Neural progenitor cell (in vitro differentiated cells): Measurements from ENCODE around the gene ZSCAN30. TPM values are rescaled to one million over a fixed set of nuclear protein-coding genes. Genes with fewer than 3 reads are reported as not detected.

Experiments
- DNase-seq: peaks from one replicate; pipeline ENCODE4 v3.0.0-alpha.2; 2016; ENCODE audit warnings: low spot score
- H2AFZ ChIP-seq: fragments of 200-600 bp; sonication (generic); replicated peaks from 2 replicates; pipeline ENCODE4 v1.6.1; 2016; ENCODE audit warnings: antibody characterized with exemption
- H3F3A ChIP-seq: fragments of 200-600 bp; sonication (generic); 2 replicates; pipeline ENCODE4 v1.6.1; 2016; ENCODE audit warnings: antibody characterized with exemption, low read depth
- H3K27ac ChIP-seq: fragments of 200-600 bp; sonication (generic); 2 replicates; pipeline ENCODE4 v1.5.1; 2016; ENCODE audit warnings: mild to moderate bottlenecking
- H3K27me3 ChIP-seq: fragments of 200-600 bp; sonication (generic); 2 replicates; pipeline ENCODE4 v1.6.1; 2016; ENCODE audit warnings: mild to moderate bottlenecking, moderate library complexity
- H3K36me3 ChIP-seq: fragments of 200-600 bp; sonication (generic); 2 replicates; pipeline ENCODE4 v1.5.1; 2016
- H3K4me1 ChIP-seq: fragments of 200-600 bp; sonication (generic); 2 replicates; pipeline ENCODE4 v1.6.1; 2016; ENCODE audit warnings: mixed run types
- H3K4me2 ChIP-seq: fragments of 200-600 bp; sonication (generic); 2 replicates; pipeline ENCODE4 v1.6.1; 2016
- H3K4me3 ChIP-seq: fragments of 200-600 bp; sonication (generic); 2 replicates; pipeline ENCODE4 v1.5.1; 2016
- H3K79me2 ChIP-seq: fragments of 200-600 bp; sonication (generic); 2 replicates; pipeline ENCODE4 v1.6.1; 2016; ENCODE audit warnings: low read depth
- H3K9ac ChIP-seq: fragments of 200-600 bp; sonication (generic); 2 replicates; pipeline ENCODE4 v1.6.1; 2016
- H3K9me3 ChIP-seq: fragments of 200-600 bp; sonication (generic); 2 replicates; pipeline ENCODE4 v1.5.1; 2016; ENCODE audit warnings: low read depth
- H4K20me1 ChIP-seq: fragments of 200-600 bp; sonication (generic); 2 replicates; pipeline ENCODE4 v1.6.1; 2016; ENCODE audit warnings: low read depth
- H3K27ac Mint-ChIP-seq: 3 replicates; pipeline ENCODE4 v1.8.0; 2021; ENCODE audit warnings: mixed read lengths
- H3K27me3 Mint-ChIP-seq: 2 replicates; pipeline ENCODE4 v1.8.0; 2022; ENCODE audit warnings: low read depth, mild to moderate bottlenecking, inconsistent platforms, moderate library complexity, mixed read lengths; ENCODE audit not compliant: insufficient read depth
- H3K36me3 Mint-ChIP-seq: 3 replicates; pipeline ENCODE4 v1.8.0; 2021; ENCODE audit warnings: mixed read lengths
- H3K4me1 Mint-ChIP-seq: 3 replicates; pipeline ENCODE4 v1.8.0; 2021; ENCODE audit warnings: mixed read lengths
- H3K4me3 Mint-ChIP-seq: 3 replicates; pipeline ENCODE4 v1.8.0; 2021; ENCODE audit warnings: mild to moderate bottlenecking, moderate library complexity, mixed read lengths
- H3K9me3 Mint-ChIP-seq: 3 replicates; pipeline ENCODE4 v1.8.0; 2020; ENCODE audit warnings: mixed read lengths
- EZH2 ChIP-seq: fragments of 200-600 bp; sonication (generic); IDR thresholded peaks from 2 replicates; pipeline ENCODE4 v1.6.1; 2017; ENCODE audit warnings: antibody characterized with exemption, mild to moderate bottlenecking, moderate library complexity
- EZH2phosphoT487 ChIP-seq: fragments of 200-600 bp; sonication (generic); IDR thresholded peaks from 2 replicates; pipeline ENCODE4 v1.6.1; 2017; ENCODE audit warnings: antibody characterized with exemption
- total RNA-seq: library from RNA; depleted of rRNA; stranded (reverse); fragments of >200 nt; gene quantifications from 2 replicates; pipeline ENCODE4 v1.2.3, GENCODE V29; 2015; ENCODE audit warnings: low replicate concordance
- TF ChIP-seq, protein P1 (sequence below): fragments of 200-600 bp; sonication (generic); IDR thresholded peaks from 2 replicates; pipeline ENCODE4 v1.5.1; 2017; ENCODE audit warnings: antibody characterized with exemption, mild to moderate bottlenecking

Gene ZSCAN30
- total RNA-seq, 1 donor from 2014 or later = 21.7 TPM

DNA sequence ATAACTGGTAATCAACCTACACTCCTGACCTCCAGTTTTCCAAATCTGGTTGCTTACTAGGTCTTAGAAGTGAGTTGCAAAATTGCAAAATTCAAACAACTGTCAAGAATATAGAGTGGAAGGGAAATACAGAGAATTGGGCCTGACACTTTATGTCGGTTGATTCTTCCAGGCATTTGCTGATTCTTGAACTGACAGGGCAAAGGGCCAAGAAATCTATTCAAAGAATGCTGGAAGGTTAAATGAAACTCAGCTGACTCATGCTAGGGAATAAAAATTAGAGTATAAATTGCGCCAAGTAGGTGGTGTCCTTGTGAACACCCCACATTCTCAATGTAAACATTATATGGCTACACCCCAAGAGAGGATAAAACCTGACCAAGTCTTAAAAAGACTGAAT is 21.5 kb upstream of the ZSCAN30 start:
- Mint-ChIP-seq H3K27ac (no peak overlapping the region), H3K9me3 (peaks cover 65% of the 10 kb centered on the region), H3K27me3 (no peaks in the 10 kb centered on the region), H3K36me3 (peaks cover 30% of the 10 kb centered on the region), H3K4me3 (no peak overlapping the region), H3K4me1 (no peaks in the 10 kb centered on the region)
- Histone ChIP-seq H3K27me3 (no peaks in the 10 kb centered on the region), H3K36me3 (peaks cover 13% of the 10 kb centered on the region), H3K4me1 (no peaks in the 10 kb centered on the region), H3K27ac (no peak overlapping the region), H3K79me2 (no peaks in the 10 kb centered on the region), H4K20me1 (no peaks in the 10 kb centered on the region), H3K4me3 (no peak overlapping the region), H3K4me2 (no peak overlapping the region), H3K9ac (no peak overlapping the region), H3K9me3 (peaks cover 22% of the 10 kb centered on the region), H3F3A (no peaks in the 10 kb centered on the region), H2AFZ (no peak overlapping the region)
- TF ChIP-seq, protein P1, sequence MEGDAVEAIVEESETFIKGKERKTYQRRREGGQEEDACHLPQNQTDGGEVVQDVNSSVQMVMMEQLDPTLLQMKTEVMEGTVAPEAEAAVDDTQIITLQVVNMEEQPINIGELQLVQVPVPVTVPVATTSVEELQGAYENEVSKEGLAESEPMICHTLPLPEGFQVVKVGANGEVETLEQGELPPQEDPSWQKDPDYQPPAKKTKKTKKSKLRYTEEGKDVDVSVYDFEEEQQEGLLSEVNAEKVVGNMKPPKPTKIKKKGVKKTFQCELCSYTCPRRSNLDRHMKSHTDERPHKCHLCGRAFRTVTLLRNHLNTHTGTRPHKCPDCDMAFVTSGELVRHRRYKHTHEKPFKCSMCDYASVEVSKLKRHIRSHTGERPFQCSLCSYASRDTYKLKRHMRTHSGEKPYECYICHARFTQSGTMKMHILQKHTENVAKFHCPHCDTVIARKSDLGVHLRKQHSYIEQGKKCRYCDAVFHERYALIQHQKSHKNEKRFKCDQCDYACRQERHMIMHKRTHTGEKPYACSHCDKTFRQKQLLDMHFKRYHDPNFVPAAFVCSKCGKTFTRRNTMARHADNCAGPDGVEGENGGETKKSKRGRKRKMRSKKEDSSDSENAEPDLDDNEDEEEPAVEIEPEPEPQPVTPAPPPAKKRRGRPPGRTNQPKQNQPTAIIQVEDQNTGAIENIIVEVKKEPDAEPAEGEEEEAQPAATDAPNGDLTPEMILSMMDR = no peak
- no peak for TF ChIP-seq EZH2
- TF ChIP-seq EZH2phosphoT487 = no peak
- DNase-seq = no peak

DNA sequence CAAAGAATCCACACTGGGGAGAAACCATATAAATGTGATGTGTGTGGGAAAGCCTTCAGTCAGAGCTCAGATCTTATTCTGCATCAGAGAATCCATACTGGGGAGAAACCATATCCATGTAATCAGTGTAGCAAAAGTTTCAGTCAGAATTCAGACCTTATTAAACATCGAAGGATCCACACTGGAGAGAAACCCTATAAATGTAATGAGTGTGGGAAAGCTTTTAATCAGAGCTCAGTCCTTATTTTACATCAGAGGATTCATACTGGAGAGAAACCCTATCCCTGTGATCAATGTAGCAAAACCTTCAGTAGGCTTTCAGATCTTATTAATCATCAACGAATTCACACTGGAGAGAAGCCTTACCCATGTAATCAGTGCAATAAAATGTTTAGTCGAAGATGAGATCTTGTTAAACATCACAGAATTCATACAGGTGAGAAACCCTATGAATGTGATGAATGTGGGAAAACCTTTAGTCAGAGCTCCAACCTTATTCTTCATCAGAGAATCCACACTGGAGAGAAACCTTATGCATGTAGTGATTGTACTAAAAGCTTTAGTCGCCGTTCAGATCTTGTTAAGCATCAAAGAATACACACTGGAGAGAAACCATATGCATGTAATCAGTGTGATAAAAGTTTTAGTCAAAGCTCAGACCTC is 16.7 kb upstream of the ZSCAN30 start:
- Mint-ChIP-seq H3K27ac (no peak overlapping the region), H3K36me3 (peaks cover 65% of the 10 kb centered on the region), H3K9me3 (peaks cover 78% of the 10 kb centered on the region), H3K27me3 (no peaks in the 10 kb centered on the region), H3K4me1 (no peaks in the 10 kb centered on the region), H3K4me3 (no peak overlapping the region)
- no peak overlapping the region for H3K9ac ChIP-seq
- DNase-seq = no peak
- no peak overlapping the region for H3K4me3 ChIP-seq
- no peaks in the 10 kb centered on the region for H3K4me1 ChIP-seq
- H3F3A ChIP-seq = no peaks in the 10 kb centered on the region
- H3K79me2 ChIP-seq = peaks cover 4% of the 10 kb centered on the region
- no peak overlapping the region for H3K4me2 ChIP-seq
- H3K27me3 ChIP-seq = no peaks in the 10 kb centered on the region
- no peak overlapping the region for H3K27ac ChIP-seq
- no peak overlapping the region for H2AFZ ChIP-seq
- TF ChIP-seq, protein P1 = no peak
- TF ChIP-seq EZH2phosphoT487 (no peak), EZH2 (no peak)
- H3K36me3 ChIP-seq = peaks cover 41% of the 10 kb centered on the region
- H4K20me1 ChIP-seq = no peaks in the 10 kb centered on the region
- peaks cover 55% of the 10 kb centered on the region for H3K9me3 ChIP-seq

DNA sequence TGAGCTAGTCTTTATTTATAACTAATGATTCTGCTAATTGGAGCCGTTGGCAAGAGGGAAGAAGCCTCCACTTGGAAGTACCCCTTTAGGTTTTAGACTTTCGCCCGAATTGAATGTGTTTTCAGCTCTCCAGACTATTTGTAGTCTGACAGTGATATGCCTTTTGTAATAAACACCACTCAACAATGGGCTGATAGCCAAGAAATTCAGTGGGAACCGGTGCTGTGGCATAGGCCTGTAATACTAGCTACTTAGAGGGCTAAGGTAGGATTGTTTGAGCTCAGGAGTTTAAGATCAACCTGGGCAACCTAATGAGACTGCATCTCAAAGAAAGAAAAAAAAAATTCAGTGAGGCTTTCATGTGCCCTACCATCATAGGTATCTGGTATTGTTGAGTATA is 13.6 kb upstream of the ZSCAN30 start:
- TF ChIP-seq EZH2 = no peak
- TF ChIP-seq, protein P1 = no peak
- TF ChIP-seq EZH2phosphoT487 = no peak
- H3K4me3 Mint-ChIP-seq = no peak overlapping the region
- H3K4me1 ChIP-seq = no peaks in the 10 kb centered on the region
- no peak overlapping the region for H3K27ac ChIP-seq
- H3K4me2 ChIP-seq = no peak overlapping the region
- H2AFZ ChIP-seq = no peak overlapping the region
- H3K36me3 ChIP-seq = peaks cover 52% of the 10 kb centered on the region
- peaks cover 80% of the 10 kb centered on the region for H3K36me3 Mint-ChIP-seq
- H3F3A ChIP-seq = no peaks in the 10 kb centered on the region
- no peaks in the 10 kb centered on the region for H3K4me1 Mint-ChIP-seq
- peaks cover 2% of the 10 kb centered on the region for H3K27me3 Mint-ChIP-seq
- H3K27ac Mint-ChIP-seq = no peak overlapping the region
- H3K9me3 Mint-ChIP-seq = peaks cover 80% of the 10 kb centered on the region
- no peak for DNase-seq
- no peaks in the 10 kb centered on the region for H3K27me3 ChIP-seq
- H3K79me2 ChIP-seq = peaks cover 34% of the 10 kb centered on the region
- H3K4me3 ChIP-seq = no peak overlapping the region
- H4K20me1 ChIP-seq = no peaks in the 10 kb centered on the region
- H3K9ac ChIP-seq = no peak overlapping the region
- H3K9me3 ChIP-seq = peaks cover 53% of the 10 kb centered on the region
